Loucy (cell line): ENCODE data around the gene IPO5.

ENCODE experiments used
- H2AFZ ChIP-seq: fragments of 200-600 bp; sonication (generic); 2 replicates; pipeline ENCODE4 v1.6.0; 2016; ENCODE audit warnings: antibody characterized with exemption, mild to moderate bottlenecking, low read length, moderate library complexity
- H3F3A ChIP-seq: fragments of 200-600 bp; 2 replicates; pipeline ENCODE4 v1.6.0; 2016; ENCODE audit warnings: antibody characterized with exemption, low read depth, mild to moderate bottlenecking
- H3K27me3 ChIP-seq: fragments of 200-600 bp; sonication (generic); 2 replicates; pipeline ENCODE4 v1.6.1; 2014; ENCODE audit warnings: low read length, mild to moderate bottlenecking; ENCODE audit not compliant: insufficient read depth, poor library complexity, severe bottlenecking
- H3K36me3 ChIP-seq: fragments of 200-600 bp; sonication (generic); 2 replicates; pipeline ENCODE4 v1.6.1; 2016; ENCODE audit warnings: low read length; ENCODE audit not compliant: insufficient read depth
- H3K4me1 ChIP-seq: fragments of 200-600 bp; sonication (generic); 2 replicates; pipeline ENCODE4 v1.5.1; 2014; ENCODE audit warnings: low read length, mild to moderate bottlenecking; ENCODE audit not compliant: insufficient read depth, poor library complexity, severe bottlenecking
- H3K4me2 ChIP-seq: fragments of 200-600 bp; sonication (generic); 2 replicates; pipeline ENCODE4 v1.6.0; 2014; ENCODE audit warnings: antibody characterized with exemption, low read length, low read depth, mild to moderate bottlenecking; ENCODE audit not compliant: poor library complexity, severe bottlenecking
- H3K4me3 ChIP-seq: fragments of 200-600 bp; sonication (generic); 2 replicates; pipeline ENCODE4 v1.5.1; 2014; ENCODE audit warnings: low read length, mild to moderate bottlenecking, mixed read lengths; ENCODE audit not compliant: poor library complexity, severe bottlenecking
- H3K79me2 ChIP-seq: fragments of 200-600 bp; sonication (generic); 2 replicates; pipeline ENCODE4 v1.6.1; 2014; ENCODE audit warnings: low read length; ENCODE audit not compliant: insufficient read depth
- H3K9ac ChIP-seq: fragments of 200-600 bp; sonication (generic); 2 replicates; pipeline ENCODE4 v1.6.0; 2014; ENCODE audit warnings: mild to moderate bottlenecking, low read depth, low read length, moderate library complexity; ENCODE audit not compliant: poor library complexity, severe bottlenecking
- H3K9me2 ChIP-seq: fragments of 200-600 bp; sonication (generic); replicated peaks from 2 replicates; pipeline ENCODE4 v1.6.1; 2016; ENCODE audit warnings: low read depth, low read length, mixed read lengths
- H3K9me3 ChIP-seq: fragments of 200-600 bp; sonication (generic); 2 replicates; pipeline ENCODE4 v1.6.1; 2014; ENCODE audit warnings: mild to moderate bottlenecking, antibody characterized with exemption, low read length, low read depth; ENCODE audit not compliant: insufficient read depth
- H4K20me1 ChIP-seq: fragments of 200-600 bp; sonication (generic); 2 replicates; pipeline ENCODE4 v1.6.0; 2014; ENCODE audit warnings: antibody characterized with exemption, low read length, mild to moderate bottlenecking; ENCODE audit not compliant: insufficient read depth, poor library complexity, severe bottlenecking
- CTCF ChIP-seq: fragments of 200-600 bp; sonication (generic); conservative IDR thresholded peaks from 2 replicates; pipeline ENCODE4 v1.5.1; 2014; ENCODE audit warnings: mild to moderate bottlenecking, antibody characterized with exemption, low read length
- EZH2phosphoT487 ChIP-seq: fragments of 200-600 bp; IDR thresholded peaks from 2 replicates; pipeline ENCODE4 v1.6.1; 2018; ENCODE audit warnings: antibody characterized with exemption, mild to moderate bottlenecking, moderate library complexity, borderline replicate concordance

The IPO5 gene

GRCh38 chr13:98056839-98057410, 103.5 kb downstream of the IPO5 start:
- Histone ChIP-seq H2AFZ (no peak overlapping the region), H3K27me3 (no peaks in the 10 kb centered on the region), H3K4me3 (no peak overlapping the region), H3K79me2 (no peaks in the 10 kb centered on the region), H3K4me2 (no peak overlapping the region), H3K9me2 (no peaks in the 10 kb centered on the region), H3F3A (no peaks in the 10 kb centered on the region), H3K9me3 (no peaks in the 10 kb centered on the region), H3K36me3 (no peaks in the 10 kb centered on the region), H4K20me1 (no peaks in the 10 kb centered on the region), H3K4me1 (no peaks in the 10 kb centered on the region), H3K9ac (no peak overlapping the region)
- no peak for TF ChIP-seq EZH2phosphoT487
- no peak for TF ChIP-seq CTCF

GRCh38 chr13:98059276-98059675, 105.8 kb downstream of the IPO5 start:
- TF ChIP-seq EZH2phosphoT487 (no peak), CTCF (no peak)

GRCh38 chr13:98060282-98060681, 106.8 kb downstream of the IPO5 start:
- no peaks in the 10 kb centered on the region for H3K27me3 ChIP-seq
- H3K4me1 ChIP-seq, result no peaks in the 10 kb centered on the region
- H4K20me1 ChIP-seq, result no peaks in the 10 kb centered on the region
- no peaks in the 10 kb centered on the region for H3F3A ChIP-seq
- no peak for TF ChIP-seq EZH2phosphoT487
- no peak overlapping the region for H2AFZ ChIP-seq
- no peaks in the 10 kb centered on the region for H3K79me2 ChIP-seq
- no peaks in the 10 kb centered on the region for H3K9me3 ChIP-seq
- no peaks in the 10 kb centered on the region for H3K9me2 ChIP-seq
- no peak overlapping the region for H3K4me3 ChIP-seq
- no peaks in the 10 kb centered on the region for H3K36me3 ChIP-seq
- no peak overlapping the region for H3K9ac ChIP-seq
- no peak overlapping the region for H3K4me2 ChIP-seq

More at GRCh38 chr13:98059276-98059675, 105.8 kb downstream of the IPO5 start:
- Histone ChIP-seq H3K36me3 (no peaks in the 10 kb centered on the region), H4K20me1 (no peaks in the 10 kb centered on the region), H3K9me2 (no peaks in the 10 kb centered on the region), H3K4me1 (no peaks in the 10 kb centered on the region), H3K79me2 (no peaks in the 10 kb centered on the region), H3K4me3 (no peak overlapping the region), H3K9me3 (no peaks in the 10 kb centered on the region), H3K27me3 (no peaks in the 10 kb centered on the region), H3K9ac (no peak overlapping the region), H2AFZ (no peak overlapping the region), H3K4me2 (no peak overlapping the region), H3F3A (no peaks in the 10 kb centered on the region)

- H2AFZ ChIP-seq, result no peak overlapping the region
These were observed 112.0 kb downstream of the IPO5 start for GRCh38 chr13:98065468-98065867.

More at GRCh38 chr13:98065468-98065867, 112.0 kb downstream of the IPO5 start:
- no peaks in the 10 kb centered on the region for H3K79me2 ChIP-seq
- no peaks in the 10 kb centered on the region for H3K27me3 ChIP-seq
- no peaks in the 10 kb centered on the region for H4K20me1 ChIP-seq
- H3K9me2 ChIP-seq, result no peaks in the 10 kb centered on the region
- H3K9ac ChIP-seq, result no peak overlapping the region
- H3K9me3 ChIP-seq, result no peaks in the 10 kb centered on the region
- no peak overlapping the region for H3K4me3 ChIP-seq
- no peak for TF ChIP-seq EZH2phosphoT487
- TF ChIP-seq CTCF, result no peak
- H3F3A ChIP-seq, result no peaks in the 10 kb centered on the region
- H3K36me3 ChIP-seq, result no peaks in the 10 kb centered on the region
- H3K4me1 ChIP-seq, result no peaks in the 10 kb centered on the region
- H3K4me2 ChIP-seq, result no peak overlapping the region
